ENCODE data around the gene RARB. TPM values are rescaled to one million over a fixed set of nuclear protein-coding genes. Genes with fewer than 3 reads are reported as not detected.

RARB gene
- total RNA-seq, 2 experiments from 2014 or later: not detected

DNA sequence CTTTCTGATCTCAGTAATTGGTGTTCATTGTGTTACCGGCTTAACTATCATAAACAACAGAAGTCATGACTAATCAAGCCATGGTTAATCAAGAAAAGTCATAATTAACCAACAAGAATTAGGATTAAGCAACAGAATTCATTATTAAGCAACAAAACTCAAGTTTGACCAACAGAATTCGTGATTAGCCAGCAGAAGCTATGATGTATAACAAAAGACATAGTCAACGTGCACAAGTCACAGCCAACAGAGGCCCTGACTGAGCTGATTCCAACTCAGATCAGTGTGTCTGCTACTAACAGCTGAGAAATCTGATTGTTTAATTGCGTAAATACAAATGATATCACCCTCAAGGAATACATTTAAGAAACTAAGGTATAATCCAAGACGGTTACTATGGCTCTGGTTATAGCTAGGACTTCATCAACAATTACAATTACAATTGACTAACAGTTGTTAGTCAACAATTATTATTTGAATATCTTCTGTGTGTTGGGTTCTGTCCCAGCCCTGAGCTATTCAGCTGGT lies 67.7 kb downstream of the RARB start:
- H3K27me3 Mint-ChIP-seq: no peaks in the 10 kb centered on the region
- no peaks in the 10 kb centered on the region for H3K36me3 Mint-ChIP-seq (ENCODE audit: low read depth)
- no peak overlapping the region for H3K4me3 Mint-ChIP-seq
- intact Hi-C loops (cut with micrococcal nuclease): no loop called here
- DNase-seq: no peak
- H3K4me1 Mint-ChIP-seq (ENCODE audit: low read depth): no peaks in the 10 kb centered on the region
- CTCF ChIA-PET: no interaction called here
- H3K9me3 Mint-ChIP-seq: peaks cover 32% of the 10 kb centered on the region
- TF ChIP-seq, protein P1, sequence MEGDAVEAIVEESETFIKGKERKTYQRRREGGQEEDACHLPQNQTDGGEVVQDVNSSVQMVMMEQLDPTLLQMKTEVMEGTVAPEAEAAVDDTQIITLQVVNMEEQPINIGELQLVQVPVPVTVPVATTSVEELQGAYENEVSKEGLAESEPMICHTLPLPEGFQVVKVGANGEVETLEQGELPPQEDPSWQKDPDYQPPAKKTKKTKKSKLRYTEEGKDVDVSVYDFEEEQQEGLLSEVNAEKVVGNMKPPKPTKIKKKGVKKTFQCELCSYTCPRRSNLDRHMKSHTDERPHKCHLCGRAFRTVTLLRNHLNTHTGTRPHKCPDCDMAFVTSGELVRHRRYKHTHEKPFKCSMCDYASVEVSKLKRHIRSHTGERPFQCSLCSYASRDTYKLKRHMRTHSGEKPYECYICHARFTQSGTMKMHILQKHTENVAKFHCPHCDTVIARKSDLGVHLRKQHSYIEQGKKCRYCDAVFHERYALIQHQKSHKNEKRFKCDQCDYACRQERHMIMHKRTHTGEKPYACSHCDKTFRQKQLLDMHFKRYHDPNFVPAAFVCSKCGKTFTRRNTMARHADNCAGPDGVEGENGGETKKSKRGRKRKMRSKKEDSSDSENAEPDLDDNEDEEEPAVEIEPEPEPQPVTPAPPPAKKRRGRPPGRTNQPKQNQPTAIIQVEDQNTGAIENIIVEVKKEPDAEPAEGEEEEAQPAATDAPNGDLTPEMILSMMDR (IDR thresholded peaks at IDR 0.05): no peak
- no peak for ATAC-seq
- no peak overlapping the region for H3K27ac Mint-ChIP-seq
- POLR2A ChIA-PET: no interaction called here

DNA sequence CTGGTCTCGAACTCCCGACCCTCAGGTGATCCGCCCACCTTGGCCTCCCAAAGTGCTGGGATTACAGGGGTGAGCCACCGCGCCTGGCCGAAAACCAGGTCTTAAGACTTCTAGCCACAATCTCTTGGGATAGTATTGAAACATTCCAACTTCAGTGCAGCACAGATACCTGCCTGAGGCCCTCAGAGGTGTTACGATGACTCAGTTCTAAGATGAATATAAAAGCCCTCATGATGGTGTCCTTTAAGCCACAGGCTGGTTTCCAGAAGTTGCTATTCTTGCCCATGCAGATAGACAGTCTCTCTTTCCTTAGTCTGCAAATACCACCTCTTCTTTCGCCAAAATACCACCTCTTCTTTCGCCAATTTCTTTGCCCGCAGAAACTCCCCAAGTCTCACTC lies 69.0 kb downstream of the RARB start:
- intact Hi-C loops (cut with micrococcal nuclease): no loop called here
- TF ChIP-seq, protein P1 (IDR thresholded peaks at IDR 0.05): no peak
- Mint-ChIP-seq H3K27ac (no peak overlapping the region), H3K36me3 (ENCODE audit: low read depth) (no peaks in the 10 kb centered on the region), H3K4me1 (ENCODE audit: low read depth) (no peaks in the 10 kb centered on the region), H3K4me3 (no peak overlapping the region), H3K9me3 (peaks cover 31% of the 10 kb centered on the region), H3K27me3 (no peaks in the 10 kb centered on the region)
- POLR2A ChIA-PET: no interaction called here
- DNase-seq: no peak
- CTCF ChIA-PET: no interaction called here
- ATAC-seq: no peak

DNA sequence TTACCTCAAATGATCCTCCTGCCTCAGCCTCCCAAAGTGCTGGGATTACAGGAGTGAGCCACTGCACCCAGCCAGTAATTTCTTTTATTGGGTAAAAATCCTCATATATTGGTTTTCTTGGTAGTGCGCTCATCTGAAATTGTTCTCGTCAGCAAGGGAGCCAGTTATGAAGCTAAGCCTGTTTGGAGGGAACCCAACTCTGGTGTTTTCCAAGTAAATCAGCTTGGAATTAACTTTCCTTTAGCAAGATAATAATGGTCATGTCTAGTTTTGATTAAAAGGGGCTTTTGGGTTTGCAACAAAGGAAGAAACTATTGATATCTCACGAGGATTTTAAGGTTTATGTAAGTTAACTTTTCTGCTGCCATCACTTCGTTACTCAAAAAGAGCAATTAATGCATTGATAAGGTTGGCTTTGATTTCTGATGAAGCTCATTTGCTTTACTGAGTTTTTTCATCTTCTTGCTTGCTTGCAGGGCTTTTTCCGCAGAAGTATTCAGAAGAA lies 72.7 kb downstream of the RARB start:
- ChIA-PET CTCF (no interaction called here), POLR2A (no interaction called here)
- H3K4me3 Mint-ChIP-seq: no peak overlapping the region
- no peaks in the 10 kb centered on the region for H3K4me1 Mint-ChIP-seq (ENCODE audit: low read depth)
- no peaks in the 10 kb centered on the region for H3K36me3 Mint-ChIP-seq (ENCODE audit: low read depth)
- ATAC-seq: no peak
- no peaks in the 10 kb centered on the region for H3K27me3 Mint-ChIP-seq
- intact Hi-C loops (cut with micrococcal nuclease): no loop called here
- no peak for DNase-seq
- H3K27ac Mint-ChIP-seq: no peak overlapping the region
- TF ChIP-seq, protein P1 (IDR thresholded peaks at IDR 0.05): no peak
- H3K9me3 Mint-ChIP-seq: peaks cover 3% of the 10 kb centered on the region

DNA sequence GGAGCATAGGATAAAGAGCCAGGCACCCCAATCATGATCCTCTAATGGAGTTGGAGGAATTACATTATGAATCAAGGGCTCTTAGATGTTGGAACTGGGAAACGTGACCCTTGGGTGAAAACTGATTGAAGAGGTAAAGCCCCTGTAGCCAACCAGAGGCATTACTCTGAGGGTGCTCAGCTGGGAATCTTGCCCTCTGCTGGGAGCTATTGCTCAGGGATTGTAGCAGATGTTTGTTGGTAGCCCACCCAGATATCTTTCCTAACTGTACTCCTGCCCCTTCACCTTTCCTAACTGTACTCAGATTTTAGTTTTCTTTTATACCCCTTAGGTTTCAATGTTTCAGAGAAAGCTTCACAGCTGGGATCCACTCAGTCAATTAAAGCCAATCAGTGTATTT lies 74.2 kb downstream of the RARB start:
- Mint-ChIP-seq H3K36me3 (ENCODE audit: low read depth) (no peaks in the 10 kb centered on the region), H3K4me3 (no peak overlapping the region), H3K4me1 (ENCODE audit: low read depth) (no peaks in the 10 kb centered on the region), H3K9me3 (peaks cover 2% of the 10 kb centered on the region), H3K27me3 (no peaks in the 10 kb centered on the region), H3K27ac (no peak overlapping the region)
- no peak for DNase-seq
- TF ChIP-seq, protein P1 (IDR thresholded peaks at IDR 0.05): no peak
- no peak for ATAC-seq
- CTCF ChIA-PET: no interaction called here
- intact Hi-C loops (cut with micrococcal nuclease): no loop called here
- POLR2A ChIA-PET: no interaction called here

DNA sequence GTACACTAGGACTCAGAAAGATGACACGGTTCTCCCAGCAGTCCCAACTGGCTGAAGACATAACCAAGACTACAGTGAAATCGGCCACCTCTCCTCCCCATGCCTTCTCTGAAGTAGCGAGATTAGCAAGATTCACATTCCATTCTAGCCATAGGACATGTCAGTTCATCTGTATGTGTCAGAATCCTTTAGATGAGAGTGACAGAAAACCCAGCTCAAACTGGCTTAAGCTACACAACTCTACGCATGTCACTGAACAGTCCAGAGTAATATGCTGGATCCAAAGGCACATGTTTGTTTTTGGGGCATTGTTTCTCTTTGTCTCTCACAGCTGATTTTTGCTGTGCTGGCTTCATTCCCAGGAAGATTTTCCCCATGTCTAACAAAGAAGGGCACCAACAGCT lies 75.8 kb downstream of the RARB start:
- ChIA-PET CTCF (no interaction called here), POLR2A (no interaction called here)
- intact Hi-C loops (cut with micrococcal nuclease): no loop called here
- no peaks in the 10 kb centered on the region for H3K9me3 Mint-ChIP-seq
- no peak overlapping the region for H3K4me3 Mint-ChIP-seq
- no peaks in the 10 kb centered on the region for H3K4me1 Mint-ChIP-seq (ENCODE audit: low read depth)
- DNase-seq (no peak), ATAC-seq (no peak)
- no peaks in the 10 kb centered on the region for H3K27me3 Mint-ChIP-seq
- H3K36me3 Mint-ChIP-seq (ENCODE audit: low read depth): no peaks in the 10 kb centered on the region
- no peak overlapping the region for H3K27ac Mint-ChIP-seq
- TF ChIP-seq, protein P1 (IDR thresholded peaks at IDR 0.05): no peak

All from activated CD8-positive, alpha-beta T cell treated with anti-CD3 and anti-CD28 coated beads for 36 hours (primary cell).